ENCODE measurements around the gene ZFYVE28. TPM values are rescaled to one million over a fixed set of nuclear protein-coding genes. Genes with fewer than 3 reads are reported as not detected.

ZFYVE28 gene
- total and polyA plus RNA-seq, 10 of the 15 experiments (the other 5 are each of a cell fraction or from before 2014, with no cell fraction given), result 0.06 to 1.9 (median 0.22) TPM; not detected in 1

DNA sequence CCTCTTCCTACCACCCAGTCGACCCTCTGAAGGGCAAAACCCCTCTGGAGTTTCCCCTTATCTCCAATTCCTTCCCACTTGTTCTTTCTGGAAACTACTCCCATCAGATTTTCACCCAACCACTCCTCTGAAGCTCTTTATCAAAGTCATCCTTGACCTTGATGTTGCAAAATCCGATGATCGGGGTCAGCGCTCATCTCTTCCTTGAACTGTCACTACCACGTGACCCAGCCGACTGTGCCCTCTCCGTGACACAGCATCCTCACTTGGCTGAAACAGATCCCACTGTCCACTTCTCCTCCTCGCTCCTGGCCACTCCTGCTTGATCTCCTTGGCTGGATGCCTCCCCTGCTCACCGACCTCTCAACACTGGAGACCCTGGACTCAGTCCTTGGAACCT, 1.4 kb upstream of the ZFYVE28 start:
- H4K20me1 ChIP-seq (ENCODE audit: control insufficient read depth, insufficient read depth), result no peaks in the 10 kb centered on the region
- FAIRE-seq (no peak), ATAC-seq (no peak), DNase-seq (ENCODE audit: low read depth, low spot score) (no peak)
- no peak overlapping the region for H3K4me3 ChIP-seq
- CTCF ChIA-PET, result interaction anchor here (0.6 to 1.5 kb wide), 7 partner anchors 13 to 200 kb away, joined by 3 to 9 read pairs (median 4); no protein-coding TSS in a partner anchor
- peaks cover 12 to 22% of the 10 kb centered on the region in 2 experiments for H3K27me3 ChIP-seq (replicated peaks in 1 of 2; ENCODE audit: control insufficient read depth in 2 of 2, insufficient read depth in 2 of 2, low read length in 1 of 2)
- in situ Hi-C loops (cut with MboI) (no loop called here), intact Hi-C loops (cut with micrococcal nuclease; ENCODE audit: unreplicated experiment) (loop anchor here (5.0 to 10.0 kb wide), 2 partner anchors 117 to 545 kb away; partner anchors contain the start of genes FAM193A and NSD2)
- H3K36me3 ChIP-seq (ENCODE audit: control insufficient read depth in 2 of 2, insufficient read depth in 2 of 2, low read length in 1 of 2), result no peaks in the 10 kb centered on the region
- no TSS peak for BruUV-seq (replicated peaks)
- no peak overlapping the region for H3K4me2 ChIP-seq (ENCODE audit: control insufficient read depth, insufficient read depth)
- SMC1A ChIA-PET (ENCODE audit: uncharacterized antibody, unreplicated experiment), result no interaction called here
- POLR2A ChIA-PET, result no interaction called here
- H3K9ac ChIP-seq (ENCODE audit: control insufficient read depth, insufficient read depth, low read length), result no peak overlapping the region
- peaks cover 16% of the 10 kb centered on the region for H3K4me1 ChIP-seq (ENCODE audit: control insufficient read depth, insufficient read depth, low read length)
- H3K79me2 ChIP-seq (ENCODE audit: control insufficient read depth, insufficient read depth, low read length), result no peaks in the 10 kb centered on the region
- no peaks in the 10 kb centered on the region for H3K9me3 ChIP-seq (replicated peaks; ENCODE audit: control insufficient read depth, insufficient read depth, low read length)
- RAD21 ChIA-PET (ENCODE audit: unreplicated experiment), result interaction anchor here (1.4 to 1.6 kb wide), 2 partner anchors 26 to 200 kb away, joined by 4 to 7 read pairs; no protein-coding TSS in a partner anchor
- no peak overlapping the region for H2AFZ ChIP-seq (ENCODE audit: control insufficient read depth, low read depth, low read length)
- TF ChIP-seq IRF4 (IDR thresholded peaks at IDR 0.05; ENCODE audit: low read depth, low read length), result no peak
- H3K27ac ChIP-seq (ENCODE audit: control insufficient read depth, insufficient read depth), result no peak overlapping the region
- 41% methylated on average over 9 of the region's 9 CpGs for WGBS (ENCODE audit: insufficient coverage, insufficient replicate concordance, low lambda C conversion rate, missing lambda C conversion rate)

DNA sequence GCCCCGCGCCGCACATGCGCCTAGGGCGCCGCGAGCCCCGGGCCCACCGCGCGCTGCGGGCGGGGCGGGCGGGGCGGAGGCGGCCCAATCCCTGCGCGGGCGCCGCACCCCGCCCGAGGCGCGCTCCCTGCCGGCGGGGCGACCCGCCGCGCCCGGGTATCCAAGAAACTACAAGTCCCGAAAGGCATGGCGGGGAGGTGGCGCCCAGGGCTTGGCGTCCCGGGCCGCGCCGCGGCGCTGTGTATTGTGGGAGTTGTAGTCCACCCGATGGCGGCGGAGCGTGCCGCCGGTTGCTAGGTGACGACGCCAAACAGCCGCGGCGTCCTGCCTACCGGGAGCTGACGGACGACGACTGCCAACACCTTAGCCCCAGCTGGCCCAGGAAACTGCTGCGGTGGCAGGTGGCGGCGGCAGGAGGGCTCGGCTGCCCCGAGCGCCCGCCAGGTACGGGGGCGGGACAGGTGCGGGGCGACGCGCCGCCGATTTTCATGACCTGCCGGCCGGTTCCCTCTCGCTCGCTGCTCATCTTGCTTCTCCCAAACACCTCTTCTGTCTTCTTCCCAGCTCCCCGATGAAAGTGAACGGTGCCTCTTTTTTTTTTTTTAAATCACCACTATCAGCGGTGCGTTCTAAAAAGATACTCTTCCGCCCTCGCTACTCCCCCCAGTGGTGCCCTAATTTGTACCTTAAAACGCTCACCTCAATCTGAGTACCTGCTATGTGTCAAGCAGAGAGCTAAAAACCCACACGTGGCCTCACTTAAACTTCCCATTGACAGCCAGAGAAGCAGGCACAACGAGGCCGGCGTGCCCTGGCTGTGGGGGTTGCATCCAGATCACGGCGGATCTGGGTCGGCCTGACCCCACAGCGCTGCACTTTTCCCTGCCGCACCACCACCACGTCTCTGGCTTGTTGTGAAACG, 466 bp upstream of the ZFYVE28 start, which contains the start of gene CFAP99:
Gene CFAP99 (plus strand): TSS at position 306 of the 922 bp plus-strand sequence.
- CTCF ChIA-PET, result interaction anchor here (0.6 to 1.5 kb wide), 6 partner anchors 12 to 199 kb away, joined by 3 to 9 read pairs (median 4); no protein-coding TSS in a partner anchor
- H3K27ac ChIP-seq (ENCODE audit: control insufficient read depth, insufficient read depth), result no peak within 1 kb of the TSS
- peak; percentile 85 for FAIRE-seq
- H3K79me2 ChIP-seq (ENCODE audit: control insufficient read depth, insufficient read depth, low read length), result no peaks in the 10 kb centered on the region; the same call in 1 of the 2 replicates
- 2% methylated on average over 62 of the region's 94 CpGs for WGBS (ENCODE audit: insufficient coverage, insufficient replicate concordance, low lambda C conversion rate, missing lambda C conversion rate)
- BruUV-seq (replicated peaks), result no TSS peak
- peak; percentile 93 for ATAC-seq
- H3K4me1 ChIP-seq (ENCODE audit: control insufficient read depth, insufficient read depth, low read length), result peaks cover 23% of the 10 kb centered on the region
- H3K36me3 ChIP-seq (ENCODE audit: control insufficient read depth in 2 of 2, insufficient read depth in 2 of 2, low read length in 1 of 2), result no peaks in the 10 kb centered on the region
- H3K9ac ChIP-seq (ENCODE audit: control insufficient read depth, insufficient read depth, low read length), result no peak within 1 kb of the TSS; the same call in 1 of the 2 replicates
- POLR2A ChIA-PET, result interaction anchor here (0.6 to 1.0 kb wide), 2 partner anchors 162 to 545 kb away, joined by 3 read pairs; no protein-coding TSS in a partner anchor
- H3K27me3 ChIP-seq (replicated peaks in 1 of 2; ENCODE audit: control insufficient read depth in 2 of 2, insufficient read depth in 2 of 2, low read length in 1 of 2), result peaks cover 12 to 22% of the 10 kb centered on the region in 2 experiments
- SMC1A ChIA-PET (ENCODE audit: uncharacterized antibody, unreplicated experiment), result no interaction called here
- H4K20me1 ChIP-seq (ENCODE audit: control insufficient read depth, insufficient read depth), result no peaks in the 10 kb centered on the region
- peak; percentile 72 for DNase-seq (ENCODE audit: low read depth, low spot score)
- no peaks in the 10 kb centered on the region for H3K9me3 ChIP-seq (replicated peaks; ENCODE audit: control insufficient read depth, insufficient read depth, low read length)
- H2AFZ ChIP-seq (ENCODE audit: control insufficient read depth, low read depth, low read length), result peak within 1 kb of the TSS; percentile 61
- RAD21 ChIA-PET (ENCODE audit: unreplicated experiment), result interaction anchor here (0.9 to 1.6 kb wide), 5 partner anchors 17 to 199 kb away, joined by 3 to 7 read pairs (median 4); no protein-coding TSS in a partner anchor
- H3K4me2 ChIP-seq (ENCODE audit: control insufficient read depth, insufficient read depth), result peak within 1 kb of the TSS; percentile 90
- in situ Hi-C loops (cut with MboI), result no loop called here
- H3K4me3 ChIP-seq, result peak within 1 kb of the TSS; percentile 67
- intact Hi-C loops (cut with micrococcal nuclease; ENCODE audit: unreplicated experiment), result loop anchor here (5.0 to 10.0 kb wide), 2 partner anchors 118 to 544 kb away; partner anchors contain the start of genes FAM193A and NSD2
- no peak for TF ChIP-seq ZBED1 (IDR thresholded peaks at IDR 0.05; ENCODE audit: borderline replicate concordance)
- TF ChIP-seq EP300 (IDR thresholded peaks at IDR 0.05; ENCODE audit: borderline replicate concordance in 1 of 2, control insufficient read depth in 1 of 2, low read depth in 2 of 2, low read length in 2 of 2), result no peak
- TF ChIP-seq KLF5 (IDR thresholded peaks at IDR 0.05; ENCODE audit: partially characterized antibody), result no peak
- TF ChIP-seq, protein P1, sequence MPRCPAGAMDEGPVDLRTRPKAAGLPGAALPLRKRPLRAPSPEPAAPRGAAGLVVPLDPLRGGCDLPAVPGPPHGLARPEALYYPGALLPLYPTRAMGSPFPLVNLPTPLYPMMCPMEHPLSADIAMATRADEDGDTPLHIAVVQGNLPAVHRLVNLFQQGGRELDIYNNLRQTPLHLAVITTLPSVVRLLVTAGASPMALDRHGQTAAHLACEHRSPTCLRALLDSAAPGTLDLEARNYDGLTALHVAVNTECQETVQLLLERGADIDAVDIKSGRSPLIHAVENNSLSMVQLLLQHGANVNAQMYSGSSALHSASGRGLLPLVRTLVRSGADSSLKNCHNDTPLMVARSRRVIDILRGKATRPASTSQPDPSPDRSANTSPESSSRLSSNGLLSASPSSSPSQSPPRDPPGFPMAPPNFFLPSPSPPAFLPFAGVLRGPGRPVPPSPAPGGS (IDR thresholded peaks at IDR 0.05; ENCODE audit: borderline replicate concordance, insufficient read depth, low read depth, low read length, poor library complexity, severe bottlenecking), result no peak
- peak; percentile 96 for TF ChIP-seq TARDBP (IDR thresholded peaks at IDR 0.05; ENCODE audit: borderline replicate concordance)
- TF ChIP-seq EED (IDR thresholded peaks at IDR 0.05; ENCODE audit: low read depth), result no peak
- TF ChIP-seq BRCA1 (IDR thresholded peaks at IDR 0.05; ENCODE audit: low read depth, low read length), result peak; percentile 24; the same call in 1 of the 2 replicates
- no peak for TF ChIP-seq POU2F2 (IDR thresholded peaks at IDR 0.05; ENCODE audit: borderline replicate concordance, low read depth, low read length)

All from GM12878 (cell line).